Activated CD8-positive, alpha-beta memory T cell treated with anti-CD3 and anti-CD28 coated beads, Interleukin-2, amount 50 U/mL, for 1 hour (primary cell): Measurements from ENCODE around the gene PLD6.

Source experiments
- DNase-seq: peaks from one replicate; pipeline ENCODE4 v3.0.0-alpha.2; 2020; ENCODE audit errors: extremely low read depth

PLD6 gene

GRCh38 chr17:17156107-17156506 lies 50.0 kb downstream of the PLD6 start:
- no peak for DNase-seq

- no peak for DNase-seq
Observed at GRCh38 chr17:17155568-17155967, 50.6 kb downstream of the PLD6 start.

DNA sequence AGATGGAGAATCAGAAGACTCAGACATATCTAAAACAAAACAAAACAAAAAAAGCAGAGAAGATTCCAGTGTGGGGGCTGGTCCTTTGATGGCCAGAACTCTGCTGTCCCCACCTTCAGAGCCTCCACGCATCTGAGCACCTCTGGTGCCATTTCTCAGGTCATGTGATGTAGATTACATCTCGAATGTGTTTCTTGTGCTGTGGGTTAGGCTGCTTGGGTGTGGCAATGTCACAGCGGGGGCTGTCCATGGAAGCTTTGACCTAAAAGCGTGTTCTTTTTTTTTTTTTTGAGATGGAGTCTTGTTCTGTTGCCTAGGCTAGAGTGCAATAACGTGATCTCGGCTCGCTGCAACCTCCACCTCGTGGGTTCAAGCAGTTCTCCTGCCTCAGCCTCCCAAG lies 51.2 kb downstream of the PLD6 start:
- no peak for DNase-seq

DNA sequence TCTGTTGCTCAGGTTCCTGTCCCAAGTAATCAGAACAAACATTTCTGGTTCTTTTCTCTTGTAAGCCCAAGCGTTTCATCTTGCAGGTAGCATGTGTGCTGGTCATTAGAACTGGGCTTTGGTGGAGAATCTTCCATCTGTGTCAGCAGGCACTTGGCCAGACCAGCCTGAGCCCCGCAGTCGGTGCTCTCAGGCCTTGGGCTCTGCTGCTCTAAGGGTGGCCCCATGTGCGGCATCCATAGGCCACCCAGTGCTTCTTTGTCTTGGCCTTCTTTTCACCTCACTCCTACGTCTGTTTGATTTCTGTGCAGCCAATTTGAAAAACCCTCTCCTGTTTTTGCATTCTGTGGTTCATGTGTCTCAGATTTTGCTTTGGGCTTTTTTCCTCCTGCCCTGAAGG lies 51.6 kb downstream of the PLD6 start:
- no peak for DNase-seq

DNA sequence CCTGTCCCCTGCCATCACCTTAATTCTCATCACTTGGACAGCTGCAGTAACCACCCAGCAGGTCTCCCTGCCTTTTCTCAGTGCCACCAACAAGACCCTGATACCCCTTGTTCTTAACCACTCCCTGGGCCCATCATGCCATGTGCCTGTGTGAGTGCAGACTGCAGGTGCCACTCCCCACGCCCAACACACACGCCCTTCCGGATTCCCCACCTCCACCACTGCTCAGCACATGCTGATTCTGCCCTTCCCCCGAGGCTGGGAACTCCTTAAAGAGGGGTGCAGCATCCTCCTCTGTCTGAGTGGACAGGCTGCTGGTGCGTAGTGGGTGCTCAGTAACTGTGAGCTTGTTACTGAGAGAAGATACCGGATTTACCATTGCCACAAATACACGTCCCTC lies 52.4 kb downstream of the PLD6 start:
- no peak for DNase-seq

- DNase-seq = no peak
Observed at GRCh38 chr17:17153071-17153470, 53.1 kb downstream of the PLD6 start.

- no peak for DNase-seq
Observed at GRCh38 chr17:17152385-17152784, 53.7 kb downstream of the PLD6 start.

GRCh38 chr17:17151962-17152361 lies 54.2 kb downstream of the PLD6 start:
- no peak for DNase-seq

DNA sequence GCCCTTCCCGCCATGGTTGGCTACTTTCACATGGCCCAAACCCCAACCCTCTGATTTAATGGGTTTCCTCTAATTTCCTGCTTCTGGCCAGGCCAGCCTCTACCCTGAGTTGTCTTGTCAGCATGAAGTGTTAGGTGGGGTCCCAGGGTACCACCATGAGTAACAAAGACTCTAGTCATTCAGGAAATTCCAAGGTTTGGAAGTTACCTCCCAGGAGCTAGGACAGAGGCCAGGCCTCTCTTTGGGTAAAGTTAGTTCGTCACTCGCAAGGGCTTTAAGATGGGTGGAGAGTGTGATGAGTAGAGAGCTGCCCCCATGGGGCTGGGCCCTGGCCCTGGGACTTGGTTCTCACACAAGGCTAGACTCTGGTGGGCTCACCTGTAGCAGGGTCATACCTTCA lies 54.6 kb downstream of the PLD6 start:
- no peak for DNase-seq

- no peak for DNase-seq
Observed at GRCh38 chr17:17151055-17151454, 55.1 kb downstream of the PLD6 start.
